ENCODE results near the gene C19orf44. TPM values are rescaled to one million over a fixed set of nuclear protein-coding genes. Genes with fewer than 3 reads are reported as not detected.

The C19orf44 gene
- total RNA-seq, 6 donors from 2014 or later = 4.3 to 26.2 (median 5.7) TPM

DNA sequence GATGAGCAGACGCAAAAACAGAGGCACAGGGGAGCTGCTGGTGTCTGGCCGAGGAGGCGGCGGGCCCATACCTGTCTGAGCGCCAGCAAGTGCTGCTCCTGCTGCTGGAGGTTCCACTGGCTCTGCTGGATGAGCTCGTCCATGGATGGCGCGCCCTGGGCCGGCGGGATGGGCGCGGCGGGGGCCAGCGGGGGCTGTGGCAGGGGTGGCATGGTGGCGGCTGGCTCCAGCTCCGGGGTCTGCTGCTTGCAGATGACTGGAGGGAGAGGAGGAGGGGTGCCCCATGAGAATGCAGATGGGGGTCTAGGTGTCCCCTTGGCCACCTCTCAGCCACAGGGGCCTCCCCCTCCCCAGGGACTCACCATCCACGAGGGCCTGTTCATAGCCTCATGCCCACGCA lies 39.2 kb downstream of the C19orf44 start:
- Histone ChIP-seq H3K27me3 (no peaks in the 10 kb centered on the region), H3K27ac (no peak overlapping the region), H3K9me3 (no peaks in the 10 kb centered on the region), H3K4me3 (no peak overlapping the region), H3K4me1 (peaks cover 7 to 28% (median 10%) of the 10 kb centered on the region in 4 donors), H3K36me3 (peaks cover 33 to 93% (median 70%) of the 10 kb centered on the region in 4 donors)
- TF ChIP-seq, protein P1, sequence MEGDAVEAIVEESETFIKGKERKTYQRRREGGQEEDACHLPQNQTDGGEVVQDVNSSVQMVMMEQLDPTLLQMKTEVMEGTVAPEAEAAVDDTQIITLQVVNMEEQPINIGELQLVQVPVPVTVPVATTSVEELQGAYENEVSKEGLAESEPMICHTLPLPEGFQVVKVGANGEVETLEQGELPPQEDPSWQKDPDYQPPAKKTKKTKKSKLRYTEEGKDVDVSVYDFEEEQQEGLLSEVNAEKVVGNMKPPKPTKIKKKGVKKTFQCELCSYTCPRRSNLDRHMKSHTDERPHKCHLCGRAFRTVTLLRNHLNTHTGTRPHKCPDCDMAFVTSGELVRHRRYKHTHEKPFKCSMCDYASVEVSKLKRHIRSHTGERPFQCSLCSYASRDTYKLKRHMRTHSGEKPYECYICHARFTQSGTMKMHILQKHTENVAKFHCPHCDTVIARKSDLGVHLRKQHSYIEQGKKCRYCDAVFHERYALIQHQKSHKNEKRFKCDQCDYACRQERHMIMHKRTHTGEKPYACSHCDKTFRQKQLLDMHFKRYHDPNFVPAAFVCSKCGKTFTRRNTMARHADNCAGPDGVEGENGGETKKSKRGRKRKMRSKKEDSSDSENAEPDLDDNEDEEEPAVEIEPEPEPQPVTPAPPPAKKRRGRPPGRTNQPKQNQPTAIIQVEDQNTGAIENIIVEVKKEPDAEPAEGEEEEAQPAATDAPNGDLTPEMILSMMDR (IDR thresholded peaks at IDR 0.05) = no peak
- no peak for TF ChIP-seq EP300 (IDR thresholded peaks at IDR 0.05)
- no peak for ATAC-seq (ENCODE audit: low FRiP score in 2 of 2)
- DNase-seq = peak in 1 of 2 donors; percentile 76
- 92 to 100% methylated on average over 16 to 17 of the region's 18 CpGs for WGBS, 2 donors

DNA sequence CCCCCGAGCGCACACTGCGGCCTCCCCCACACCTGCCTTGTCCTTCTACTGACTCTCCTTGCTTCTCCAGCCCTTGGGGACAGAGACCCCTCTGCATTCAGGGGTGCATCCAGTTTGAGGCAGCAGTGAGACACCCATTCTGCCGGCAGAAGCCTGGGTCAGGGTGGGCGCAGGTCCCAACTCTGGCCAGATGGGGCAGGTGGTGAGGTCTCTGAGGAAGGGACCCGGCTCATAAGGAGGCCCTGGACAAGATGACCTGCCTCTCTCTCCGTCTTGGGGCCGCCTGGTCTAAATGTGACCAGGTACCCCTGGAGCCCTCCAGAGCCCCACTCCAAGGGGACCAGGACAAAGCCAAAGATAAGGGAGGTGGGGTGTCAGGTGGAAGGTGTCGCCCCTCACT lies 39.9 kb downstream of the C19orf44 start:
- TF ChIP-seq, protein P1 (IDR thresholded peaks at IDR 0.05) = no peak
- no peak for TF ChIP-seq POLR2A (IDR thresholded peaks at IDR 0.05)
- TF ChIP-seq EP300 (IDR thresholded peaks at IDR 0.05) = no peak
- TF ChIP-seq POLR2AphosphoS5 (IDR thresholded peaks at IDR 0.05) = no peak
- no peaks in the 10 kb centered on the region for H3K9me3 ChIP-seq
- H3K27me3 ChIP-seq = no peaks in the 10 kb centered on the region
- WGBS, 2 donors = 90 to 95% methylated on average over 6 to 9 of the region's 9 CpGs
- H3K36me3 ChIP-seq = peaks cover 26 to 90% (median 63%) of the 10 kb centered on the region in 4 donors
- ATAC-seq (ENCODE audit: low FRiP score in 2 of 2) = no peak
- H3K27ac ChIP-seq = no peak overlapping the region
- DNase-seq = peak in 1 of 2 donors; percentile 48
- H3K4me1 ChIP-seq = peaks cover 14 to 35% (median 17%) of the 10 kb centered on the region in 4 donors
- H3K4me3 ChIP-seq = no peak overlapping the region

DNA sequence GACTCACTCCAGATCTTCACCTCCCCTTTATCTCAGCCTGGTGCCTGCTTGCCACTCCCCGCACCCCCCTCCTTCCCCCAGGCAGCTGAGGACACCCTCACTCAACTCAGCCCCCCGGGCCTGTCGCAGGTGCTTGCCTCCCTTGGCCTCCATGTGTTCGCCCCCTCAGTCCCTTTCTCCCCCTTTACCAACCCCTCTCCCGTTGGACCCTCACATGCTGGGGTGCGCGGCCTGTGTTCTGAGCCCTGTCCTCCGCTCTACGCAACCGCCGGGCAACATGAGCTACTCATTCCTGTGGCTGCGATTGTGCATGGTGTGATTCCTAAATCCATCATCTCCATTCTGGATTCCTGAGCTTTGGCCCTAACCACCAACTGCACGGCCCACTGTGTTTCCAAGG lies 40.9 kb downstream of the C19orf44 start:
- ATAC-seq (ENCODE audit: low FRiP score in 2 of 2) = no peak
- Histone ChIP-seq H3K27ac (no peak overlapping the region), H3K27me3 (no peaks in the 10 kb centered on the region), H3K9me3 (no peaks in the 10 kb centered on the region), H3K4me3 (no peak overlapping the region), H3K4me1 (peaks cover 20 to 43% (median 21%) of the 10 kb centered on the region in 4 donors), H3K36me3 (peaks cover 19 to 80% (median 53%) of the 10 kb centered on the region in 4 donors)
- TF ChIP-seq, protein P1 (IDR thresholded peaks at IDR 0.05) = no peak
- TF ChIP-seq POLR2A (IDR thresholded peaks at IDR 0.05) (no peak), EP300 (IDR thresholded peaks at IDR 0.05) (no peak), POLR2AphosphoS5 (IDR thresholded peaks at IDR 0.05) (no peak)
- WGBS, 2 donors = 89 to 96% methylated on average over 12 to 13 of the region's 13 CpGs
- peak in 1 of 2 donors; percentile 47 for DNase-seq

DNA sequence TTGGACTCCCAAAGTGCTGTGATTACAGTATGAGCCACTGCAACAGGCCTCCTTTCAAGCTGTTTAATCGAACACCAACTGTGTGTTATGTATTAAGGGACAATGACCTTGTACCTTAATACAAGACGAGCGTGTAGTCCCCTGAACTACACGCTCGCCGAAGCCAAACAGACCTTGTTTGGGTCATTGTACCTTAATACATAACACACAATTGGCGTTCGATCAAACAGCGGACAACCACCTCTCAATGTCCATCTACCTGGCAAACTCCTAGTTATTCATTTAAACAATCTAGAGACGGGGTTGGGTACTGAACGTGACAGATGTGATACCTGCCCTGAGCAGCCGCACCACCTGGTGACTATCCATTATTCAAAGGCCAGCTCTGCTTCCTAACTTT lies 44.8 kb downstream of the C19orf44 start:
- peak overlapping the region; percentile 89 to 100 (median 94) for H3K4me3 ChIP-seq
- peaks cover 0 to 42% (median 18%) of the 10 kb centered on the region in 4 donors for H3K36me3 ChIP-seq
- H3K27ac ChIP-seq = no peak overlapping the region
- no peaks in the 10 kb centered on the region for H3K27me3 ChIP-seq
- ATAC-seq (ENCODE audit: low FRiP score in 2 of 2) = no peak
- H3K4me1 ChIP-seq = peaks cover 28 to 71% (median 34%) of the 10 kb centered on the region in 4 donors
- DNase-seq = no peak
- H3K9me3 ChIP-seq = no peaks in the 10 kb centered on the region
- WGBS, 2 donors = 83 to 88% methylated on average over 12 of the region's 12 CpGs
- TF ChIP-seq POLR2A (IDR thresholded peaks at IDR 0.05) = no peak
- TF ChIP-seq POLR2AphosphoS5 (IDR thresholded peaks at IDR 0.05) = no peak
- TF ChIP-seq EP300 (IDR thresholded peaks at IDR 0.05) = no peak
- TF ChIP-seq, protein P1 (IDR thresholded peaks at IDR 0.05) = no peak

DNA sequence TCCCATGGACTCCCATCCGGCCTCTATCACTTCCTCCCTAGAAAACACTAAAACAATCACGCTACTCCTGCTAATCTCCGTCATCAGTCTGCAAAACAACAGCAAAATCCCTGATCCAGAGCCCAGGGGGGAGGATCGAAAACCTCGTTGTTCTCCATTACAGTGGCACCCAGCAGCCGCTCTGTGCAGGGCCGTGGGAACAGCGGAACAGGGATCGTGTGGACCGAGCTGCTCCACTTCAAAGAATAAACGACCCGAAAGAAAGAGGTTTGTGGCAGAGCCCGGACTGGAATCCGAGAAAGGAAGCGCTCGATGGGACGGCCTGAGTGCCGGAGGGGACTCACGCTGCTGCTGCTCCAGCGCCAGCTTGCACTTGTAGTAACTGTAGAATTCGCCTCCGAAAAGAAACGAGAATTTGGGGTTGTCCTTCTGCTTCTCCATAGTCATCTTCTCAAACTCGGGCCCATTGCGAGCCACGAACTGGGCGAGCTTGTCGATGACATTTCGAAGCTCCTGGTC lies 45.4 kb downstream of the C19orf44 start:
- Histone ChIP-seq H3K4me1 (peaks cover 28 to 71% (median 34%) of the 10 kb centered on the region in 4 donors), H3K36me3 (peaks cover 0 to 35% (median 13%) of the 10 kb centered on the region in 4 donors), H3K27me3 (no peaks in the 10 kb centered on the region), H3K9me3 (no peaks in the 10 kb centered on the region), H3K27ac (peak overlapping the region; percentile 81 to 93 (median 86)), H3K4me3 (peak overlapping the region; percentile 89 to 100 (median 94))
- TF ChIP-seq, protein P1 (IDR thresholded peaks at IDR 0.05) = no peak
- TF ChIP-seq POLR2A (IDR thresholded peaks at IDR 0.05) = no peak
- DNase-seq (peak in 1 of 2 donors; percentile 40), ATAC-seq (ENCODE audit: low FRiP score in 2 of 2) (no peak)
- WGBS, 2 donors = 1 to 2% methylated on average over 23 to 29 of the region's 29 CpGs
